NCI-H774 (cell line): ENCODE data around the gene FBXW12.
"Not testable (repeated sequence)": the region's sequence is repeated elsewhere in the genome, so short reads cannot be mapped to it uniquely, and the experiment has no call there.

Experiments
- DNase-seq: peaks from one replicate; lab custom pipeline; 2025; lab: John Stamatoyannopoulos, UW

The FBXW12 gene

GRCh38 chr3:48372862-48373435 lies 930 bp downstream of the FBXW12 start:
- no peak for DNase-seq

- no peak for DNase-seq
These were observed 15.6 kb downstream of the FBXW12 start for GRCh38 chr3:48387634-48388033.

- DNase-seq = no peak
These were observed 16.9 kb downstream of the FBXW12 start for GRCh38 chr3:48388966-48389365.

GRCh38 chr3:48394391-48394790 lies 22.4 kb downstream of the FBXW12 start:
- no peak for DNase-seq

GRCh38 chr3:48395714-48396113 lies 23.7 kb downstream of the FBXW12 start:
- no peak for DNase-seq

GRCh38 chr3:48397767-48398681 lies 26.0 kb downstream of the FBXW12 start:
- no peak for DNase-seq

- no peak for DNase-seq
These were observed 26.8 kb downstream of the FBXW12 start for GRCh38 chr3:48398701-48399386.

- no peak for DNase-seq
These were observed 27.6 kb downstream of the FBXW12 start for GRCh38 chr3:48399387-48400172.

GRCh38 chr3:48400824-48401433 lies 28.9 kb downstream of the FBXW12 start:
- peak; percentile 7 for DNase-seq

- not testable (repeated sequence) for DNase-seq
These were observed 29.4 kb downstream of the FBXW12 start for GRCh38 chr3:48401434-48401901.

GRCh38 chr3:48402281-48402732 lies 30.3 kb downstream of the FBXW12 start:
- no peak for DNase-seq

- DNase-seq = no peak
These were observed 30.9 kb downstream of the FBXW12 start for GRCh38 chr3:48402907-48403306.

GRCh38 chr3:48403533-48404439 lies 31.8 kb downstream of the FBXW12 start:
- no peak for DNase-seq

- no peak for DNase-seq
These were observed 32.7 kb downstream of the FBXW12 start for GRCh38 chr3:48404440-48405342.

- DNase-seq = no peak
These were observed 33.4 kb downstream of the FBXW12 start for GRCh38 chr3:48405343-48405881.

- DNase-seq = no peak
These were observed 34.0 kb downstream of the FBXW12 start for GRCh38 chr3:48405971-48406370.

- no peak for DNase-seq
These were observed 34.7 kb downstream of the FBXW12 start for GRCh38 chr3:48406443-48407431.
